ENCODE data around the gene EFR3B.
"Not testable (repeated sequence)": the region's sequence is repeated elsewhere in the genome, so short reads cannot be mapped to it uniquely, and the experiment has no call there.

The EFR3B gene

DNA sequence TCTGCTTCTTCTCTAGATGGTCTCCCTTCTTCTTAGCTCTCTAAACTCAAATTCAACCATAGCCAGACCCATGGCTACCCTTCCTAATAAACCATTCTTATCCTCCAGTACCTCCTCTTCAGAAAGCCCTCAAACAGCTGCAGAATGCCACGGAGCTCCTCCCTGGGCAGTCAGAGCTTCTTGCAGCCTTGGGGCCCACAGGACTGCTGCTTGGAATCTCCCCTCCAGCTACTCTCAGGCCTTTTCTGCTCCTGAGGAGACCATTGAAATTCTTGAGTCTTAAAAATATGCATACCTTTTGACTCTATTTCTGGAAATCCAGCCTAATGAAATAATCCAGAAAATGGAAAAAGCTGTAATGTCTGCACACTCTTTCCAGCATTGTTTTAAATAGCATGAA is 30.7 kb downstream of the EFR3B start:
- no peak for DNase-seq (ENCODE audit: low read depth in 3 of 3, low spot score in 1 of 3)

- DNase-seq (ENCODE audit: low read depth in 3 of 3, low spot score in 1 of 3) = no peak
These were observed 31.1 kb downstream of the EFR3B start for GRCh38 chr2:25073025-25073424.

- DNase-seq (ENCODE audit: low read depth in 3 of 3, low spot score in 1 of 3) = no peak
These were observed 32.0 kb downstream of the EFR3B start for GRCh38 chr2:25073914-25074313.

DNA sequence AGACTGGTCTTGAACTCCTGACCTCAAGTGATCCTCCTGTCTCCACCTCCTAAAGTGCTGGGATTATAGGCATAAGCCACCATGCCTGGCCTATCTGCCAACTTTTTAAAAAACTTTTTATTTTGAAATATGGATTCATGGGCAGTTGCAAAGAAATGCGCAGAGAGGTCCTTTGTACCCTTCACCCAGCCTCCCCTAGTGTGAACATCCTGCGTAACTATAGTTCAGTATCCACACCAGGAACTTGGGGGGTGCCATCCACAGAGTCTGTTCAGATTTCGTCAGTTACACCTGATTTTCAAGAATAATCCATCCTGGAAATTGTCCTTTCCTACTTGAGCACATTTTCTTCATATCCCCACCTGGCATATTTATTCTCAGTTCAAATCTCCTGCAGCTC is 33.0 kb downstream of the EFR3B start:
- no peak for DNase-seq (ENCODE audit: low read depth in 3 of 3, low spot score in 1 of 3)

DNA sequence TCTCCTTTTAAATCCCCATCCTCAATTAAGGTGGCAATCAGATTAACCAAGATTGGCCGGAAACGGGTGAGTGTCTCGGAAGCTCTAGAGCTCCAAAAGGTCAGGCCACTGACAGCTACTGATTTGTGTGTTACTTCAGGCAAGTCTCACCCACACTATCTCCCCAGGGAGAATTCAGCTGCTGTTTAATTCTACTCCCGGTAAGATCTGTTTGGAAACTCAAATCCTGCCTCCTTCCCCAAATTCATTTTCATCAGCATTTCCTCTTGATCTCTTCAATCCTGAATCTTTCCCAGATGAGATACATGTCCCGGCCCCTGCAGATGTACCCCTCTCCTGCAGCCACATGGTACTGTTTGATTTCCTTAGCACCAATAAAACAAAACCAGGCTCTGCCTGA is 34.9 kb downstream of the EFR3B start:
- DNase-seq (ENCODE audit: low read depth in 3 of 3, low spot score in 1 of 3) = no peak

- DNase-seq (ENCODE audit: low read depth in 3 of 3, low spot score in 1 of 3) = no peak
These were observed 35.9 kb downstream of the EFR3B start for GRCh38 chr2:25077789-25078169.

GRCh38 chr2:25078170-25079049 is 36.5 kb downstream of the EFR3B start:
- DNase-seq (ENCODE audit: low read depth in 3 of 3, low spot score in 1 of 3) = no peak

DNA sequence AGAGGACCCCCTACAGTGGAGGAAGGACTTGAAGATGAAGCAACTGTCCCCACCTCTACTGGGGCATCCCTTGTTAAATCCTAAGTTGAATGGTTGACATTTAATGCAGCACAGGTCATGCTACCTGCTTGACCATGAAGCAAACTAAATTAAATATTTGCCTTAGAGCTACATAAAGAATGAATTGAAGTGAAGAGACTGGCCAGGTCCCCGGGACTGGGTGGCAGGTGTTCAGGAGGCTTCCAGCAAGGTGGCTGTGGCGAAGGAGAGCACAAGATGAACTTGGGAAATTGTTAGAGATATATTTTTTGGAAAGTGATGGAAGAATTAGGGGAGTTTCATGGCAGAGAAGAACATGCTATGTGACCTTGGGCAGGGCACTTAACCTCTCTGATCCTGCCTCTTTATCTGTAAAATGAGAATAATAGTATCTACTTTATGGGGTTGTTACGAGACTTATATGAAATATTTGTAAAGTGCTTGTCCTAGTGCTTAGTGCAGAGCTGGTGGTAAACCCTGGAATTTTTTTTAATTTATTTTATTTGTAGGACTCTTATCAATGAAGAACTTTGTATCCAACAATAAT is 37.3 kb downstream of the EFR3B start:
- DNase-seq (ENCODE audit: low read depth in 3 of 3, low spot score in 1 of 3) = no peak

DNA sequence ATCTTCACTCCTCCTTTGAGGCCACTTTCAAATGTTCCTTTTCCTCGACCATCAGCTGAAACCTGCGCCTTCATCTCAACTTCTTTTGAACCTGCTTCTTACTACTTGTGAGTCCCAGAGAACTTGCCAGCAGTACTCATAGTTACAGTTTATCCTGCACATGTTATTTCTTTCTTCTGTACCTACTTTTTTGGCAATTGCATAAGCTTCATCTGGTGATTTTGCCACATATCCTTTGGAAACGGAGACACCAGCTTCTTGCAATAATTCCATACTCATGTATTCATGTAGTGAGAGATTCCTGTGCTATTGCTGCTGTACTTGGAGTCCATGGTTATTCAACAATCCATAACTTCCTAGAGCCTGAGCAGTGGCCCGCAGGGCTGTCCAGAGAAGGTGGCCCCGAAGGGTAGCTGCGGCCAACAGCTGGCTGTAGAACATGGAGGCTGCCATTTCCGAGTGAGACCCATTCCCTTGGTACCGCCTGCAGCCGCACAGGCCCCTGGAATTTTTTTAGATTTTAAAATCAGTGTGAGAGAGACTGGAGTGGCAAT is 39.4 kb downstream of the EFR3B start:
- no peak for DNase-seq (ENCODE audit: low read depth in 3 of 3, low spot score in 1 of 3)

GRCh38 chr2:25082002-25082622 is 40.2 kb downstream of the EFR3B start:
- no peak for DNase-seq (ENCODE audit: low read depth in 3 of 3, low spot score in 1 of 3)

DNA sequence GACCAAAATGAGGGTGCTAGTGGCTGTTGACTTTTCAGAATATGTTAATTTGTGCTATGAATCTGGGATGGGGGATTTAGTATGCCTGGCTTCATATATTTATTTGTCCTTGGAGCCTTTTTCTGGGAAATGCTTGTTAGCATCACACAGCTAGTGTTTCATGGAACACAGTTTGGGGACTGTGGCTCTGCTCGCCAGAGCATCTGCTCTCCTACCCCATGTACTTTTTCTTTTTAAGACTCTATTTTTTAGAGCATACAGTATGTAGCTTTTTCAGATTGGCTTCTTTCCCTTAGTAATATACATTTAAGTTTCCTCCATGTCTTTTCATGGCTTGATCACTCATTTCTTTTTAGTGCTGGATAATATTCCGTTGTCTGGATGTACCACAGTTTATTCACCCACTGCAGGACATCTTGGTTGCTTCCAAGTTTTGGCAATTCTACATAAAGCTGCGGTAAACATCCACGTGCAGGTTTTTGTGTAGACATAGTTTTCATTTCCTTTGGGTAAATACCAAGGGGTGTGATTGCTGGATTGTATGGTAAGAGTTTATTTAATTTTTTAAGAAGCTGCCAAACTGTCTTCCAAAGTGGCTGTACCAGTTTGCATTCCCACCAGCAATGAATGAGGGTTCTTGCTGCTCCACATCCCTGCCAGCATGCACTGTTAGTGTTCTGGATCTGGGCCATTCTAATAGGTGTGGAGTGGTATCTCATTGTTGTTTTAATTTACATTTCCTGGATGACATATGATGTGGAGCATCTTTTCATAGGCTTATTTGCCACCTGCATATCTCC is 44.1 kb downstream of the EFR3B start:
- no peak for DNase-seq (ENCODE audit: low read depth in 3 of 3, low spot score in 1 of 3)

- DNase-seq (ENCODE audit: low read depth in 3 of 3, low spot score in 1 of 3) = no peak
These were observed 47.1 kb downstream of the EFR3B start for GRCh38 chr2:25088817-25089516.

DNA sequence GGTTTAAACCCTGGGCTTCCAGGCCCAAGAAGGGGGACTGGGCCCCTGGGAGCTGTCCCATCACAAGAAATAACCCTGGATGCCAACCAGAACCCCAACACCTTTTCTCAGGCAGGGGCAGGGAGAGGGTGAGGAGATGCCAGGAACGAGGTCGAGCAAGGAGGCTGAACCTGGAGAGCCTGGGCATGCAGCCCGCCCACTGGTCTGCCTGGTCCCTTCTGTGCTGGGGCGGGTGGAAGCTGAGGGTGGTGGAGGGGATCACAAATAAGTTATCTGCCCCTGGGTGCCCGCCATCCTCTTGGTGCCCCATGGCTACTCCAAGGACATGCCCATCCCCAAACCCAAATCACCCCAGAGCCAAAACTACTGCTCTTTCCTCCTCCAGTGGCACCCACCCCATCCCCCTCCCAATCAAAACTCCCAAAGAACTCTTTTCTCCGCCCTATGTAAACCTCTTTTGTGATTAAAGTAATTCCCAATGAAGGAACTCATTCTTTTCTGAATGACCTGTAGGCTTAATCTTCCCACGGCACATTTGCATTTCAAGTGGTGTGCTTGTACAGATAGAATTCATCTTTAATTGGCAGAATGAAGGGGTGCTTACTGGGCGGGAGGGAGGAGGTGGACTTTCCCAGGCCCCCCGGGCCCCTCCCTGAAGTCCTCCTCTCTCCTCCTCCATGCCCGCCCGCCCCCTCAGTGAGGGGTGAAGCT is 47.9 kb downstream of the EFR3B start:
- no peak for DNase-seq (ENCODE audit: low read depth in 3 of 3, low spot score in 1 of 3)

DNA sequence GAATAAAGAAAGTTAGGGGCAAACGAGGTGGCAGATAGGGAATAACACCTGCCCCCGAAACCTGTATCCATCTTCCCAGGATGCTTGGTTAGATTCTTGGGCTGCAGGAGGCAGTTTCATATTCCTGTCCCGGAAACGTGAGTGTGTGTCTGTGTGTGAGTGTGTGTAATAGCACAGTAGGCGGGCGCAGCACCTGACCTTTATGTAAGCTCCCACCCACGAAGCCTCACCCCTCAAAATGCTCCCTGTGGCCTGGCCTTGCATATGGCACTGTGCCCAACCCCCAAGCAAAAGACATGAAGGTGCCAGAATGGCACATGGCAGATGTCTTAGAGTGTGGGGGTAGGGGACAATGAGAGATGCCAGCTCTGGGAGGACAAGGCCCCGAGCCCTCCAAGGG is 48.9 kb downstream of the EFR3B start:
- no peak for DNase-seq (ENCODE audit: low read depth in 3 of 3, low spot score in 1 of 3)

DNA sequence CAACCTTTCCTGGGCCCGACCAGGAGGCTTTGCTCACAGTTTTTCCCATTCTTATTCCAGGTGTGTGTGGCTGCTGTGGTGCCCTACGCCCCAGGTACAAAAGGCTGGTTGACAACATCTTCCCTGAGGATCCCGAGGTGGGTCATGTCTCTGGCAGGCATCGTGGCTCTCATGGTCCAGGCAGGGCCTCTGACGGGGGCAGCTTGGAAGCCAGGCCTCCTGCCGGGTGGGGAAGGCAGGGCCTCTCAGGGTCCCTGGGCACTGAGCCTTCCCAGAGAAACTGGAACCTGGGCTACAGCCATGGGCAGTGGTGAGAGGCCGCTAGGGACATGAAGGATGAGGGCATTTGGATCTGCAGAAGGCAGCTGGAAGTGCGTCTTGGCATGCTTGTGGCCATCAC is 49.4 kb downstream of the EFR3B start:
- DNase-seq (ENCODE audit: low read depth in 3 of 3, low spot score in 1 of 3) = no peak

- no peak for DNase-seq (ENCODE audit: low read depth in 3 of 3, low spot score in 1 of 3)
These were observed 56.2 kb downstream of the EFR3B start for GRCh38 chr2:25098056-25098455.

DNA sequence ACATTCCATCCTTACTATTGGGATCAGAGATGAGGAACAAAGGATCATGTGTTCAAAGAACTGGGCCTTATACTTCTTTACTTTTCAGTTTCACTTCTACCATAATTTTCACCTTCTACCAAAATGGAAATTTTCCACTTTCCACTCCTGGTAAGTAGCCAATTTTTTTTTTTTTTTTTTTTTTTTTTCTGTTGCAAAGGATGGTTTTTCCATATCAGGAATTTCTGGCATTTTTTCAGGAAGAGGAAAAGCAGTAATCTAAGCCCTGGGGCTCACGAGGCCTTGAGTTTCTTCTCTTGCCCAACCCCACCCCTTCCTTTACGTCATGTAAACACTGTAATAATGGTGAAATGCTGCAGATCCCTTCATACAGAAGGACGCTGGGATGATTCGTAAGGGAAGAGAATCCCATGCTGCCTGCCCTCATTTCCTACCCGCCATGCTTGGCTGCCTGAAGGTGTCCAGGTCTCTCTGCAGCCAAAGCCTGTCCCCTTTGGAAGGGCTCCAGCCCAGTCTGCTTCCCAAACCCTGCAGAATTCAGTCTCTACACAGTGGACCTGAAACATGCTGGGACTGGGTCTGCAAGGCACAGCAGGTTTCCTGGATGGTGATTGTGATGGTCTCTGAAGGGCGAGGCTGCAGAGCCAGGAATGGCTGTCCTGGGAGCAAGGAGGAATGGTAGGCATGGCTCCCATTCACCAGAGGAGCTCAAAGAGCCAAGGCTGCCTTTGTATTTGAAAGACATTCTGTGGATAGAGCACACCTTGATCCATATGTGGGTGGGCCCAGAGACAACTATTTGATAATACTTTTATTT is 57.0 kb downstream of the EFR3B start:
- no peak for DNase-seq (ENCODE audit: low read depth in 3 of 3, low spot score in 1 of 3)

- DNase-seq (ENCODE audit: low read depth in 3 of 3, low spot score in 1 of 3) = not testable (repeated sequence)
These were observed 60.5 kb downstream of the EFR3B start for GRCh38 chr2:25102352-25102751.

GRCh38 chr2:25103287-25103871 is 61.5 kb downstream of the EFR3B start:
- DNase-seq (ENCODE audit: low read depth in 3 of 3, low spot score in 1 of 3) = no peak

Data from stimulated activated CD4-positive, alpha-beta T cell treated with anti-CD3 and anti-CD28 coated beads, TNF-alpha, amount 100 ng/mL, for 1 hour (primary cell).